ENCODE measurements around the gene ZNF90.
"Not testable (repeated sequence)": the region's sequence is repeated elsewhere in the genome, so short reads cannot be mapped to it uniquely, and the experiment has no call there.

Gene ZNF90

DNA sequence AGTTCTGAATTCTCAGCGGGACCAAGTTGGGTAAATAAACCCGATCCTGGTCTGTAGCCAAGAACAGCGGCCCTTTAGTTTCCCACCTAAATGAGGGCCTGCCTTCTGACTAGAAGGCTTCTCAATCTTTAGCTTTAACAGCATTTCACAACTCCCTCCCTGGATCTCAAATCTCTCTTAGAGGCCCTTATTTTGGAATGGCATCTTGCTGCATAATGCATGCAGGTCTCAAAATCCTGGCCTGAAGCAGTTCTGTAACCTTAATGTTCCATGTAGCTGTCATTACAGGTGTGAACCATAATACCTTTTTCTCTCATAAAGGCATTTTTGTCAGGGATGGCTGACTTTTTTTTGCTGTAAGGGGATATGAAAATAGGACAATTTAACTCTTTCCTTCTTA is 29.5 kb downstream of the ZNF90 start:
- no peak for DNase-seq

DNA sequence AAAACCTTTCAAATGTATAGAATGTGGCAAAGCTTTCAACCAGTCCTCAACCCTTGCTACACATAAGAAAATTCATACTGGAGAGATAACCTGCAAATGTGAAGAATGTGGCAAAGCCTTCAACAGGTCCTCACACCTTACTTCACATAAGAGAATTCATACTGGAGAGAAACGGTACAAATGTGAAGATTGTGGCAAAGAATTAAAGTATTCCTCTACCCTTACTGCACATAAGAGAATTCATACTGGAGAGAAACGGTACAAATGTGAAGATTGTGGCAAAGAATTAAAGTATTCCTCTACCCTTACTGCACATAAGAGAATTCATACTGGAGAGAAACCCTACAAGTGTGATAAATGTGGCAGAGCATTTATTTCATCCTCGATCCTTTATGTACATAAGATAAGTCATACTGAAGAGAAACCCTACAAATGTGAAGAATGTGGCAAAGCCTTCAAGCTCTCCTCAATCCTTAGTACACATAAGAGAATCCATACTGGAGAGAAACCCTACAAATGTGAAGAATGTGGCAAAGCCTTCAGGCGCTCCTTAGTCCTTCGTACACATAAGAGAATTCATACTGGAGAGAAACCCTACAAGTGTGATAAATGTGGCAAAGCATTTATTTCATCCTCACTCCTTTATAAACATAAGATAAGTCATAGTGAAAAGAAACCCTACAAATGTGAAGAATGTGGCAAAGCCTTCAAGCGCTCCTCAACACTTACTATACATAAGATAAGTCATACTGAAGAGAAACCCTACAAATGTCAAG is 40.5 kb downstream of the ZNF90 start:
- not testable (repeated sequence) for DNase-seq

DNA sequence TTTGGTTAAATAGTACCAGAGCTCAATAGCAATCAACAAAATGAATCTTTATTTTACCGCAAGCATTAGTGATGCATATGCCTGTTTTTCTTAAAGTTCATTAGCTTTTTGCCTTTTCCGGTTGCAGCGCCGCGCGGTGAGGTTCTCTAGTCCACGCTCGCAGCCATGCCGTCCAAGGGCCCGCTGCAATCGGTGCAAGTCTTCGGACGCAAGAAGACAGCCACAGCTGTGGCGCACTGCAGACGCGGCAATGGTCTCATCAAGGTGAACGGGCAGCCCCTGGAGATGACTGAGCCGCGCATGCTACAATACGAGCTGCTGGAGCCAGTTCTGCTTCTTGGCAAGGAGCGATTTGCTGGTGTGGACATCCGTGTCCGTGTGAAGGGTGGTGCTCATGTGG is 47.1 kb downstream of the ZNF90 start:
- no peak for DNase-seq

DNA sequence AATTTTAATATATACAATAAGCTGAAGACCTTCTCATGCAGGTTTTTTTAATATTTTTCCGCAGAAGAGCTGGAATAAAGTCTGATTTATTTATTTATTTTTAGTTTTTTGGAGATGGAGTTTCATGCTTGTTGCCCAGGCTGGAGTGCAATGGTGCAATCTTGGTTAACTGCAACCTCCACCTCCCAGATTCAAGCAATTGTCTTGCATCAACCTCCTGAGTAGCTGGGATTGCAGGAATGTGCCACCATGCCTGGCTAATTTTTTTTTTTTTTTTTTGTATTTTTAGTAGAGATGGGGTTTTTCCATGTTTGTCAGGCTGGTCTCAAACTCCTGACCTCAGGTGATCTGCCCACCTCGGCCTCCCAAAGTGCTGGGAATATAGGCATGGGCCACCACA is 55.1 kb downstream of the ZNF90 start:
- not testable (repeated sequence) for DNase-seq

DNA sequence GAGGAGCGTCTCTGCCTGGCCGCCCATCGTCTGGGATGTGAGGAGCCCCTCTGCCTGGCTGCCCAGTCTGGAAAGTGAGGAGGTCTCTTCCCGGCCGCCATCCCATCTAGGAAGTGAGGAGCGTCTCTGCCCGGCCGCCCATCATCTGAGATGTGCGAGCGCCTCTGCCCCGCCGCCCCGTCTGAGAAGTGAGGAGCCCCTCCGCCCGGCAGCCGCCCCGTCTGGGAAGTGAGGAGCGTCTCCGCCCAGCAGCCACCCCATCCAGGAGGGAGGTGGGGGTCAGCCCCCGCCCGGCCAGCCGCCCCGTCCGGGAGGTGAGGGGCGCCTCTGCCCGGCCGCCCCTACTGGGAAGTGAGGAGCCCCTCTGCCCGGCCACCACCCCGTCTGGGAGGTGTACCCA is 59.9 kb downstream of the ZNF90 start:
- DNase-seq, result not testable (repeated sequence)

DNA sequence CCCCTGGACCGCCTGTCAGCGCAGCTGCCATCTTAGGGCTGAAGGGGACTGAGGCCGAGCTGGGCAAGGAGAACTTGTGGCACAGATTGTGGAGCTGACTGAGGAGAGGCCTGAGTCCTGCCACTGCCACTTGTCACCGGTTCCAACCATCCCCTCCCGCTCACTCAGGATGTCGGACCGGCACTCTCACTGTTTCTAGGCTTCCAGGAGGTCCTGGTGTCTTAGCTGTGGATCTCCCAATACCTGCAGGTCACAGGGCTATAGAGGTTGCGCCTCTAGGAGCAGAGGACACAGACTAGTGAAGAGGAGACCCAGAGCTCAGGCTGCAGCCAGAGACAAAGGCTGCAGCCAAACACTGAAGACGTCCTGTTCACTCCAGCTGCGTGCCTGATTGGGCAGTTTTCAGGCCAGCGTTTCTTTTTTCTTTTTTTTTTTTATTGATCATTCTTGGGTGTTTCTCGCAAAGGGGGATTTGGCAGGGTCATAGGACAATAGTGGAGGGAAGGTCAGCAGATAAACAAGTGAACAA is 73.9 kb downstream of the ZNF90 start:
- DNase-seq, result no peak

DNA sequence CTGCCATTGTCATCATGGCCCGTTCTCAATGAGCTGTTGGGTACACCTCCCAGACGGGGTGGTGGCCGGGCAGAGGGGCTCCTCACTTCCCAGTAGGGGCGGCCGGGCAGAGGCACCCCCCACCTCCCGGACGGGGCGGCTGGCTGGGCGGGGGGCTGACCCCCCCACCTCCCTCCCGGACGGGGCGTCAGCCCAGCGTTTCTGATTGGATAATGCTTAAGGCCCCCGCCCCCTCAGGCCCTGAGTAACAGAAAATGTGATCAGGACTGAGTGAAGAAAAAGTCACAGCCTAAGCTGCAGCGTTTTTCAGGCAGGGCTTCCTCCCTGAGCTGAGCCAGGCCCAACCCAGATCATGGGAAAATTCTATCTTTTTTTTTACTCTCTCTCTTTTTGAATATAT is 74.7 kb downstream of the ZNF90 start:
- DNase-seq, result not testable (repeated sequence)

DNA sequence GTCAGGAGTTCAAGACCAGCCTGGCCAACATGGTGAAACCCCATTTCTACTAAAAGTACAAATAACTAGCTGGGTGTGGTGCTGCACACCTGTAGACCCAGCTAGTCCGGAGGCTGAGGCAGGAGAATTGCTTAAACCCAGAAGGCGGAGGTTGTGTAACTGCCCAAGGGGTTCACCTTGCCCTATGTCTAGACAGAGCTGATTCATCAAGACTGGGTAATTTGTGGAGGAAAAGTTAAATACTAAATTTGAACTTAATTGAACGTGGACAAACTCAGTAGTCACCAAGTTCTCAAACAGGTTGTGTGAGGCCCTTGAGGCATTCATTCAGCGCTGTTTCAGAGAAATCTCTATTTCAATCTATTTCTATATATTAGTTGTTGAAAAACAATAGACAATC is 75.5 kb downstream of the ZNF90 start:
- DNase-seq, result no peak

DNA sequence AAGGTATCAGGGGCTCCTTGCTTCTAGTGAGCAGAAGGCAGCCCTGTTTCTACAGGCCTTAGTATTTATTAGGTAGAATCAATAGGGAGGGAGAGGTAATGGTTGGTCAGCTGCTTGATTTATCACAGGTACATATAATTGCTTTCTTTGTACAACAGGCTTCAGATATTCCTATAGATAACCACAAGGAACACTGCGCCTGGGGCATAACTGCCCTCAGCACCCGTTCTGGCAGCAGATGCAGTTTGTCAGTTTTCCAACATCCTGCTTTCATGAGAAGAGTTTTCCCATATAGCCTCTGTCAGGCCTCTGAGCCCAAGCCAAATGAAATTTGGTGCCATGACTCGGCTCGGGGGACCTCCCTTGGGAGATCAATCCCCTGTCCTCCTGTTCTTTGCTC is 76.8 kb downstream of the ZNF90 start:
- no peak for DNase-seq

DNA sequence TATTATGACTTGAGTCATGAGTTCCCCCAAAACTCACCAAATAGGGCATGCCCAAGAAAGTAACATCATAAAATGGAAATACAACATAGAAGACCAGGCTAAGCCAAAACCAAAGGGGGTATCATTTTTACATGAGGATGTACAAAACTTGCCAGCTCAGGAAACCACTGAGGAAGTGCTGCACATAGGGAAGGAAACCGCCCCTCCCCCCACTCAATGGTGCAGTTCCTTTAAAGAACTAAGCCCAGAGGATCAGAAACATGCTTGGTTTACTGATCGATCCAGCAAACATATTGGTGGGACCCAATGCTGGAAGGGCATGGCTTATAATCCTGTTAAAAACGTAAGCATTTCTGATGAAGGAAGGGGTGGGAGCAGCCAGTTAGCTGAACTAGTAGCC is 85.0 kb downstream of the ZNF90 start:
- no peak for DNase-seq

DNA sequence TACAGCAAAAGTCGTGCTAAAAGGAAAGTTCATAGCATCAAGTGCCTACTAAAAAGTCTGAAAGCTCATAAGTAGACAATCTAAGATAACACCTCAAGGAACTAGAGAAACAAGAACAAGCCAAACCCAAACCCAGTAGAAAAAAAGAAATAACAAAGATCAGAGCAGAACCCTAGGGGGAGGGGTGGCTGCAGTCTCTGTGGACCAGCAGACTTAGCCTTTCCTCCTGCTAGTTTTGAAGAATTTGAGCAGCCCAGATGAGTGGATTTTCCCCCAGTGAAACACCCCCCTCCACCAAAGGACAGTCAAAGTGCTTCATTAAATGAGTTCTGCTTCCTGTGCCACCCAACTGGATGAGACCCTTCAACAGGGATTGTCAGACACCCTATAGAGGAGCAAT is 86.7 kb downstream of the ZNF90 start:
- no peak for DNase-seq

DNA sequence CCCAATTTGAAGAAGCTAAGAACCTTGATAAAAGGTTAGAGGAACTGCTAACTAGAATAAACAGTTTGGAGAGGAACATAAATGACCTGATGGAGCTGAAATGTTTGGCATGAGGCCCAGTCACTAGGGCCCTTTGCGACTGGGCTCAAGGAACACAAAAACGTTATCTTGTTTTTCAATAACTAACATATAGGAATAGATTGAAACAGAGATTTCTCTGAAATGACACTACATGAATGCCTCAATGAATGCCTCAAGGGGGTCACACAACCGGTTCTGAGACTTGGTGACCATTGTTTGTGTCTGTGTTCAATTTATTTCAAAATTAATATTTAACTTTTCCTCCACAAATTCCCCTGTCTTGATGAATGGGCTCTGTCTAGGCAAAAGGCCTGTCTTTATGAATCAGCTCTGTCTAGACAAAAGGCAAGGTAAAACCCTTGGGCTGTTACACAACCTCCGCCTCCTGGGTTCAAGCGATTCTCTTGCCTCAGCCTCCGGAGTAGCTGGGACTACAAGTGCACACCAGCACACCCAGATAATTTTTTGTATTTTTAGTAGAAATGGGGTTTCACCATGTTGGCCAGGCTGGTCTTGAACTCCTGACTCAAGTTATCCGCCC is 88.3 kb downstream of the ZNF90 start:
- peak; percentile 17 for DNase-seq

DNA sequence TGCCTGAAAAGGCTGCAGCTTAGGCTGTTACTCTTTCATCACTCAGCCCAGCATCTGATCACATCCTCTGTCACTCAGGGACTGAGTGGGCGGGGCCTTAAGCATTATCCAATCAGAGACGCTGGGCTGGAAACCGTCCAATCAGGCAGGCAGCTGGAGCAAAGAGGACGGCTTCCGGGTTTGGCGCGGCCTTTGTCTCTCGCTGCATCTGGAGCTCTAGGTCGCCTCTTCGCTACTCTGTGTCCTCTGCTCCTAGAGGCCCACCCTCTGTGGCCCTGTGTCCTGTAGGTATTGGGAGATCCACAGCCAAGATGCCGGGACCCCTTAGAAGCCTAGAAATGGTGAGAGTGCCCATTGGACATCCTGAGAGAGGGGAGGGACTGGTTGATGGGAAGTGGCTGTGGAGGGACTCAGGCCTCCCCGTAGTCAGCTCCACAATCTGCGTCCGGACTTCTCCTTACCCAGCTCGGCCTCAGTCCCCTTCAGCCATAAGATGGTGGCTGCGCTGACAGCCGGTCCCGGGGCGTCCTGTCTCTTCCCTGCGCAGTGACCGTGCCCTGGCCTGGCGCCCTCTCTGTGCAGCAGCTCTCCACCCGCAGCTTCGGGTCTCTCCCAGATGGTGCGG is 89.3 kb downstream of the ZNF90 start, which contains the start of gene ZNF486:
Gene ZNF486 (plus strand): TSS at position 195 of the 625 bp plus-strand sequence. CDS start 117 bp downstream, at position 312.
- peak; percentile 10 for DNase-seq

DNA sequence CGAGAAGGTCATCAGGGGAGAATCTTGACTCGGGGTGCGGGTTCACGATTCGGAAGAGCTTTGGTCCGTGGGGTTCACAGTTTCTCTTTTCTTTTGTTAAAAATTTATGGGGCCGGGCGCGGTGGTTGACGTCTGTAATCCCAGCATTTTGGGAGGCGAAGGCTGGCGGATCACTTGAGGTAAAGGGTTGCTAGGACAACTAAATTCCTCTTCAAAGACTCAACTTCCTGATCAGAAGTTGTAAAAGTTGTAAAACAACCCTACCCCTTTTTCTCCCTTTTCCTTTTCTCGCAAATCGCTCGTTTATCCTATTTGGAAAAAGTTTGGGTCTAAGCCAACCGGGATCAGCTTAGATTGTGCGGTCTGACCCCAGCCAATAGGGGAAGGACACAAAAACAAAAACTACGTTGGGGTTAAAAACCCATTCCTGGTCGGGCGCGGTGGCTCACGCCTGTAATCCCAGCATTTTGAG is 89.9 kb downstream of the ZNF90 start:
- no peak for DNase-seq

Data from NCI-H1105 treated with DMSO at 0.1 percent for 48 hours (cell line).